GM12878 (cell line): ENCODE measurements around the gene OSBPL2. TPM values are rescaled to one million over a fixed set of nuclear protein-coding genes. Genes with fewer than 3 reads are reported as not detected.

Experiments
- ATAC-seq: fragments of 200-7000 bp; cut with Tn5 transposase; 3 replicates; pipeline ENCODE4 v1.9.1; 2020; ENCODE audit warnings: mild to moderate bottlenecking, moderate library complexity
- BruUV-seq: library from RNA; stranded (reverse); fragments of 400-500 nt; replicated peaks from 2 replicates; lab custom pipeline; 2021; lab: Mats Ljungman, UMichigan
- CTCF ChIA-PET: fragments of 300-600 bp; sonication (Branson Sonifier 250); formaldehyde crosslinking; extraction: SDS; loops from one replicate; lab custom pipeline; 2021; ENCODE audit warnings: inconsistent platforms; lab: Yijun Ruan, JAX
- POLR2A ChIA-PET: fragments of 350-600 bp; formaldehyde crosslinking; extraction: SDS; loops from one replicate; lab custom pipeline; 2021; ENCODE audit warnings: inconsistent platforms; lab: Charles Lee
- RAD21 ChIA-PET: fragments of 300-600 bp; sonication (Branson Sonifier 250); formaldehyde crosslinking; loops from one replicate; lab custom pipeline; 2023; ENCODE audit warnings: antibody characterized with exemption; ENCODE audit not compliant: unreplicated experiment; lab: Charles Lee
- SMC1A ChIA-PET: fragments of 300-600 bp; sonication (Branson Sonifier 250); formaldehyde crosslinking; loops from one replicate; lab custom pipeline; 2023; ENCODE audit not compliant: unreplicated experiment, uncharacterized antibody; lab: Charles Lee
- DNase-seq: peaks from one replicate; pipeline ENCODE4 v3.0.0-alpha.2; 2011; ENCODE audit warnings: low read depth, low spot score
- FAIRE-seq: peaks from 3 replicates; lab custom pipeline; 2011; peaks lifted over from hg19 to GRCh38; lab: Jason Lieb, UNC
- H2AFZ ChIP-seq: 2 replicates; pipeline ENCODE4 v1.6.0; 2011; ENCODE audit warnings: low read depth, low read length, control low read depth; ENCODE audit not compliant: control insufficient read depth
- H3K27ac ChIP-seq: 2 replicates; pipeline ENCODE4 v1.5.1; 2011; ENCODE audit warnings: control low read depth; ENCODE audit not compliant: control insufficient read depth, insufficient read depth
- H3K27me3 ChIP-seq, 2 experiments: replicated peaks in 1 of 2; 2 replicates each; pipeline versions ENCODE4 v1.6.0 to v1.6.1; 2011; ENCODE audit warnings: low read length in 1 of 2; ENCODE audit not compliant: control insufficient read depth in 2 of 2, insufficient read depth in 2 of 2
- H3K36me3 ChIP-seq, 2 experiments: 2 replicates each; pipeline ENCODE4 v1.5.1; 2011; ENCODE audit warnings: low read length in 1 of 2; ENCODE audit not compliant: control insufficient read depth in 2 of 2, insufficient read depth in 2 of 2
- H3K4me1 ChIP-seq: 2 replicates; pipeline ENCODE4 v1.6.1; 2011; ENCODE audit warnings: mild to moderate bottlenecking, low read length, moderate library complexity, mixed read lengths; ENCODE audit not compliant: control insufficient read depth, insufficient read depth
- H3K4me2 ChIP-seq: 2 replicates; pipeline ENCODE4 v1.6.0; 2011; ENCODE audit warnings: control low read depth; ENCODE audit not compliant: control insufficient read depth, insufficient read depth
- H3K4me3 ChIP-seq: fragments of 200-600 bp; sonication (generic); 2 replicates; pipeline ENCODE4 v1.5.1; 2016
- H3K79me2 ChIP-seq: 2 replicates; pipeline ENCODE4 v1.6.0; 2011; ENCODE audit warnings: low read length; ENCODE audit not compliant: control insufficient read depth, insufficient read depth
- H3K9ac ChIP-seq: 2 replicates; pipeline ENCODE4 v1.8.0; 2011; ENCODE audit warnings: low read length, control low read depth, mixed read lengths; ENCODE audit not compliant: control insufficient read depth, insufficient read depth
- H3K9me3 ChIP-seq: replicated peaks from 3 replicates; pipeline ENCODE4 v1.5.1; 2011; ENCODE audit warnings: mild to moderate bottlenecking, low read length; ENCODE audit not compliant: control insufficient read depth, insufficient read depth
- H4K20me1 ChIP-seq: 2 replicates; pipeline ENCODE4 v1.6.0; 2011; ENCODE audit not compliant: control insufficient read depth, insufficient read depth
- CBFB ChIP-seq: IDR thresholded peaks from 2 replicates; pipeline ENCODE4 v1.6.1; 2016; ENCODE audit warnings: antibody characterized with exemption, low read depth
- CREB1 ChIP-seq: IDR thresholded peaks from 2 replicates; pipeline ENCODE4 v1.6.1; 2012; ENCODE audit warnings: low read depth, mild to moderate bottlenecking, inconsistent platforms
- EED ChIP-seq: sonication (generic); IDR thresholded peaks from 2 replicates; pipeline ENCODE4 v1.6.1; 2016; ENCODE audit warnings: antibody characterized with exemption, low read depth
- EGR1 ChIP-seq, 2 experiments: IDR thresholded peaks; 1 replicate in 1 of 2; 2 replicates in 1 of 2; pipeline ENCODE4 v1.6.1; 2011 to 2012; ENCODE audit warnings: low read depth in 2 of 2, low read length in 2 of 2, borderline replicate concordance in 1 of 2, mild to moderate bottlenecking in 1 of 2, moderate library complexity in 1 of 2
- FOXK2 ChIP-seq: fragments of 450-650 bp; IDR thresholded peaks from 2 replicates; pipeline ENCODE4 v1.6.1; 2017; ENCODE audit warnings: mild to moderate bottlenecking, moderate library complexity
- KDM1A ChIP-seq: fragments of 200-600 bp; sonication (generic); IDR thresholded peaks from 2 replicates; pipeline ENCODE4 v1.6.1; 2016; ENCODE audit warnings: borderline replicate concordance
- MEF2A ChIP-seq: IDR thresholded peaks from 2 replicates; pipeline ENCODE4 v1.6.1; 2011; ENCODE audit warnings: low read depth, mild to moderate bottlenecking, low read length, moderate library complexity; ENCODE audit not compliant: insufficient read depth
- MTA3 ChIP-seq: IDR thresholded peaks from 2 replicates; pipeline ENCODE4 v1.6.1; 2012; ENCODE audit warnings: low read length, inconsistent platforms, borderline replicate concordance
- NR2F1 ChIP-seq: fragments of 450-650 bp; conservative IDR thresholded peaks from 2 replicates; pipeline ENCODE4 v1.6.1; 2017; ENCODE audit warnings: mild to moderate bottlenecking
- PML ChIP-seq: IDR thresholded peaks from 2 replicates; pipeline ENCODE4 v1.6.1; 2012; ENCODE audit warnings: low read length, inconsistent platforms
- POLR2A ChIP-seq: IDR thresholded peaks from 2 replicates; pipeline ENCODE4 v1.6.1; 2011; ENCODE audit warnings: low read depth, mild to moderate bottlenecking, low read length
- RB1 ChIP-seq: fragments of 450-650 bp; formaldehyde crosslinking; IDR thresholded peaks from 2 replicates; pipeline ENCODE4 v1.6.1; 2017; ENCODE audit warnings: mild to moderate bottlenecking, borderline replicate concordance
- RUNX3 ChIP-seq: IDR thresholded peaks from 2 replicates; pipeline ENCODE4 v1.6.1; 2012; ENCODE audit warnings: low read length, inconsistent platforms
- SMC3 ChIP-seq: IDR thresholded peaks from 2 replicates; pipeline ENCODE4 v1.6.1; 2011; ENCODE audit warnings: low read length, improper control_type of control experiment, borderline replicate concordance
- SPI1 ChIP-seq: IDR thresholded peaks from 2 replicates; pipeline ENCODE4 v1.6.1; 2011; ENCODE audit warnings: low read depth, mild to moderate bottlenecking, low read length, moderate library complexity, borderline replicate concordance; ENCODE audit not compliant: insufficient read depth
- SREBF1 ChIP-seq: IDR thresholded peaks from 2 replicates; pipeline ENCODE4 v1.6.1; 2012; ENCODE audit warnings: mild to moderate bottlenecking, low read length
- SRF ChIP-seq, 2 experiments: IDR thresholded peaks; 2 replicates each; pipeline ENCODE4 v1.6.1; 2011; ENCODE audit warnings: low read depth in 2 of 2, low read length in 2 of 2, mild to moderate bottlenecking in 1 of 2, moderate library complexity in 1 of 2
- SUPT20H ChIP-seq: IDR thresholded peaks from 2 replicates; pipeline ENCODE4 v1.6.1; 2011; ENCODE audit warnings: low read depth, mild to moderate bottlenecking, low read length, moderate library complexity, borderline replicate concordance; ENCODE audit not compliant: control insufficient read depth
- TCF12 ChIP-seq: IDR thresholded peaks from 2 replicates; pipeline ENCODE4 v1.6.1; 2011; ENCODE audit warnings: low read depth, mild to moderate bottlenecking, low read length
- TCF3 ChIP-seq: IDR thresholded peaks from 2 replicates; pipeline ENCODE4 v1.6.1; 2012; ENCODE audit warnings: low read depth, mild to moderate bottlenecking, low read length, borderline replicate concordance; ENCODE audit not compliant: insufficient read depth
- ZNF217 ChIP-seq: fragments of 450-650 bp; IDR thresholded peaks from 2 replicates; pipeline ENCODE4 v1.6.1; 2017; ENCODE audit warnings: antibody characterized with exemption, mild to moderate bottlenecking
- WGBS: methylation state at CpG from one replicate; pipeline ENCODE4 v1.1.6; 2016; ENCODE audit warnings: low lambda C conversion rate; ENCODE audit not compliant: insufficient replicate concordance, insufficient coverage; ENCODE audit errors: missing lambda C conversion rate; 5-methylcytosine and 5-hydroxymethylcytosine counted together
- in situ Hi-C: fragments of 300-500 bp; cut with MboI; formaldehyde crosslinking; loops from 9 replicates; pipeline ENCODE4 v1.14.3; 2018; ENCODE audit warnings: mixed read lengths
- intact Hi-C: fragments of 100-400 bp; cut with micrococcal nuclease; formaldehyde crosslinking; loops from one replicate; pipeline ENCODE4 v1.14.2; 2022; ENCODE audit not compliant: unreplicated experiment
- polyA plus RNA-seq, 11 experiments: library from polyadenylated mRNA; depleted of rRNA in 4 of 11; unstranded in 6 of 11; stranded (reverse) in 5 of 11; fragments of >200 nt; fragmentation: Nextera tagmentation in 4 of 11; fragmentation: Illumina TruSeq in 1 of 11; extraction: Ambion mirVana in 4 of 11; extraction: Trizol in 1 of 11; gene quantifications; 1 replicate in 1 of 11; 2 replicates in 10 of 11; pipeline versions ENCODE4 v1.2.1 to v1.2.3, GENCODE V29; 2011 to 2016; ENCODE audit warnings: inconsistent platforms in 2 of 11, missing spikeins in 2 of 11, low read depth in 1 of 11
- total RNA-seq, 4 experiments: library from RNA; depleted of rRNA in 3 of 4; stranded (reverse); fragments of >200 nt in 3 of 4; fragmentation: Illumina TruSeq in 1 of 4; extraction: Trizol in 1 of 4; gene quantifications; 2 replicates each; pipeline versions ENCODE4 v1.2.1 to v1.2.3, GENCODE V29; 2013 to 2021
- TF ChIP-seq, protein P1 (sequence below): fragments of 150-350 bp; IDR thresholded peaks from 2 replicates; pipeline ENCODE4 v1.6.1; 2016; ENCODE audit warnings: low read depth, low read length
- TF ChIP-seq, protein P2 (sequence below): fragments of 450-650 bp; IDR thresholded peaks from 2 replicates; pipeline ENCODE4 v1.6.1; 2017; ENCODE audit warnings: mild to moderate bottlenecking

OSBPL2 gene
- total and polyA plus RNA-seq, 10 of the 15 experiments (the other 5 are each of a cell fraction or from before 2014, with no cell fraction given): 2.8 to 22.3 (median 14.7) TPM

DNA sequence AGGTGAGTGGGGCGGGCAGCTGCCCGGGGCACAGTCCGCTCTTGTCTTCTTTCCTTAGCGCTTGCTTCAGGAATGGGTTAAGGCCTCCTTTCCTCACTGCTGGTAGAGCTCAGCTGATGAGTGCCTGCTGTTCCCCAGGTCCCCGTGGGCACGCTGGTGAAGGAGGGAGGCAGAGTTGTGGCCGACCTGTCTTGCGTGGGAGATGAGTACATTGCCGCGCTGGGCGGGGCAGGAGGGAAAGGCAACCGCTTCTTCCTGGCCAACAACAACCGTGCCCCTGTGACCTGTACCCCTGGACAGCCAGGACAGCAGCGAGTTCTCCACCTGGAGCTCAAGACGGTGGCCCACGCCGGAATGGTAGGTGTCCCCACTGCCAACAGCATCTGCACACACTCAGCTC, 39.8 kb upstream of the OSBPL2 start (continued):
- TF ChIP-seq SUPT20H: no peak
- TF ChIP-seq EGR1 (IDR thresholded peaks at IDR 0.05; ENCODE audit: borderline replicate concordance in 1 of 2, low read depth in 2 of 2, low read length in 2 of 2): no peak
- TF ChIP-seq POLR2A: no peak
- no peak for TF ChIP-seq MEF2A

DNA sequence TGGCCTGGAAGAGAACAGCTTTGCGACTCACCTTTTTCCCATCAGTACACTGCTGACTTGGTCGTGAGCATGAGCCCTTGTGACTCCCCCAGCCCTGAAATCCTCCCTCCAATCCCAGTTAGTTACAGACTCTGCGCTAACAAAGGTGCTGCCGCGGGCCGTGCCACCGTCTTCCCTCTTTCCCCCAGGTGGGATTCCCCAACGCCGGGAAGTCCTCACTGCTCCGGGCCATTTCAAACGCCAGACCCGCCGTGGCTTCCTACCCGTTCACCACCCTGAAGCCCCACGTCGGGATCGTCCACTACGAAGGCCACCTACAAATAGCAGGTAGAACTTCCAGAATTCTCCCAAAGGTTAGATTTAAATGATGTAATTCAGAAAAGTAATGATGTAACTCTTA, 39.4 kb upstream of the OSBPL2 start:
- intact Hi-C loops: no loop called here
- no peak overlapping the region for H3K4me3 ChIP-seq
- ATAC-seq (no peak), FAIRE-seq (no peak), DNase-seq (no peak)
- H3K36me3 ChIP-seq: peaks cover 16 to 25% of the 10 kb centered on the region in 2 experiments; a peak in 3 of 4 replicates
- no peak overlapping the region for H3K4me2 ChIP-seq
- no peaks in the 10 kb centered on the region for H3K79me2 ChIP-seq
- no TSS peak for BruUV-seq
- no peaks in the 10 kb centered on the region for H3K27me3 ChIP-seq
- CTCF ChIA-PET: no interaction called here
- RAD21 ChIA-PET: no interaction called here
- H3K4me1 ChIP-seq: peaks cover 22% of the 10 kb centered on the region
- no peak overlapping the region for H3K27ac ChIP-seq
- POLR2A ChIA-PET: no interaction called here
- in situ Hi-C loops: no loop called here
- H2AFZ ChIP-seq: no peak overlapping the region
- H4K20me1 ChIP-seq: no peaks in the 10 kb centered on the region
- SMC1A ChIA-PET: no interaction called here
- 96% methylated on average over 18 of the region's 18 CpGs for WGBS
- H3K9me3 ChIP-seq: no peaks in the 10 kb centered on the region
- no peak overlapping the region for H3K9ac ChIP-seq
- TF ChIP-seq KDM1A: no peak
- TF ChIP-seq SREBF1: no peak
- TF ChIP-seq PML: no peak
- no peak for TF ChIP-seq FOXK2
- TF ChIP-seq, protein P1, sequence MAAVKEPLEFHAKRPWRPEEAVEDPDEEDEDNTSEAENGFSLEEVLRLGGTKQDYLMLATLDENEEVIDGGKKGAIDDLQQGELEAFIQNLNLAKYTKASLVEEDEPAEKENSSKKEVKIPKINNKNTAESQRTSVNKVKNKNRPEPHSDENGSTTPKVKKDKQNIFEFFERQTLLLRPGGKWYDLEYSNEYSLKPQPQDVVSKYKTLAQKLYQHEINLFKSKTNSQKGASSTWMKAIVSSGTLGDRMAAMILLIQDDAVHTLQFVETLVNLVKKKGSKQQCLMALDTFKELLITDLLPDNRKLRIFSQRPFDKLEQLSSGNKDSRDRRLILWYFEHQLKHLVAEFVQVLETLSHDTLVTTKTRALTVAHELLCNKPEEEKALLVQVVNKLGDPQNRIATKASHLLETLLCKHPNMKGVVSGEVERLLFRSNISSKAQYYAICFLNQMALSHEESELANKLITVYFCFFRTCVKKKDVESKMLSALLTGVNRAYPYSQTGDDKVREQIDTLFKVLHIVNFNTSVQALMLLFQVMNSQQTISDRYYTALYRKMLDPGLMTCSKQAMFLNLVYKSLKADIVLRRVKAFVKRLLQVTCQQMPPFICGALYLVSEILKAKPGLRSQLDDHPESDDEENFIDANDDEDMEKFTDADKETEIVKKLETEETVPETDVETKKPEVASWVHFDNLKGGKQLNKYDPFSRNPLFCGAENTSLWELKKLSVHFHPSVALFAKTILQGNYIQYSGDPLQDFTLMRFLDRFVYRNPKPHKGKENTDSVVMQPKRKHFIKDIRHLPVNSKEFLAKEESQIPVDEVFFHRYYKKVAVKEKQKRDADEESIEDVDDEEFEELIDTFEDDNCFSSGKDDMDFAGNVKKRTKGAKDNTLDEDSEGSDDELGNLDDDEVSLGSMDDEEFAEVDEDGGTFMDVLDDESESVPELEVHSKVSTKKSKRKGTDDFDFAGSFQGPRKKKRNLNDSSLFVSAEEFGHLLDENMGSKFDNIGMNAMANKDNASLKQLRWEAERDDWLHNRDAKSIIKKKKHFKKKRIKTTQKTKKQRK: no peak
- TF ChIP-seq EED: no peak
- no peak for TF ChIP-seq ZNF217
- TF ChIP-seq TCF12: no peak
- TF ChIP-seq CBFB: no peak
- no peak for TF ChIP-seq NR2F1
- TF ChIP-seq MTA3: no peak
- TF ChIP-seq SMC3: no peak
- no peak for TF ChIP-seq RUNX3
- TF ChIP-seq, protein P2, sequence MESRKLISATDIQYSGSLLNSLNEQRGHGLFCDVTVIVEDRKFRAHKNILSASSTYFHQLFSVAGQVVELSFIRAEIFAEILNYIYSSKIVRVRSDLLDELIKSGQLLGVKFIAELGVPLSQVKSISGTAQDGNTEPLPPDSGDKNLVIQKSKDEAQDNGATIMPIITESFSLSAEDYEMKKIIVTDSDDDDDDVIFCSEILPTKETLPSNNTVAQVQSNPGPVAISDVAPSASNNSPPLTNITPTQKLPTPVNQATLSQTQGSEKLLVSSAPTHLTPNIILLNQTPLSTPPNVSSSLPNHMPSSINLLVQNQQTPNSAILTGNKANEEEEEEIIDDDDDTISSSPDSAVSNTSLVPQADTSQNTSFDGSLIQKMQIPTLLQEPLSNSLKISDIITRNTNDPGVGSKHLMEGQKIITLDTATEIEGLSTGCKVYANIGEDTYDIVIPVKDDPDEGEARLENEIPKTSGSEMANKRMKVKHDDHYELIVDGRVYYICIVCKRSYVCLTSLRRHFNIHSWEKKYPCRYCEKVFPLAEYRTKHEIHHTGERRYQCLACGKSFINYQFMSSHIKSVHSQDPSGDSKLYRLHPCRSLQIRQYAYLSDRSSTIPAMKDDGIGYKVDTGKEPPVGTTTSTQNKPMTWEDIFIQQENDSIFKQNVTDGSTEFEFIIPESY: no peak
- no peak for TF ChIP-seq SRF (IDR thresholded peaks at IDR 0.05; ENCODE audit: low read depth in 2 of 2, low read length in 2 of 2)
- TF ChIP-seq SPI1: no peak
- TF ChIP-seq TCF3: no peak
- no peak for TF ChIP-seq CREB1
- TF ChIP-seq RB1: no peak
